ENCODE results near the gene TIMM13. TPM values are rescaled to one million over a fixed set of nuclear protein-coding genes. Genes with fewer than 3 reads are reported as not detected.

The TIMM13 gene
- total RNA-seq, 1 experiment from 2014 or later = 129 TPM

GRCh38 chr19:2411709-2412108 lies 15.7 kb downstream of the TIMM13 start:
- no peak for ATAC-seq
- Histone ChIP-seq H3K4me3 (ENCODE audit: low read length) (no peak overlapping the region), H3F3A (ENCODE audit: low read length, unreplicated experiment) (no peaks in the 10 kb centered on the region), H2AFZ (ENCODE audit: low read length) (no peak overlapping the region), H3K9ac (ENCODE audit: low read length) (no peak overlapping the region), H3K4me1 (ENCODE audit: insufficient read depth, low read length) (no peaks in the 10 kb centered on the region), H3K79me2 (ENCODE audit: low read length) (no peaks in the 10 kb centered on the region), H4K20me1 (ENCODE audit: low read length) (no peaks in the 10 kb centered on the region), H3K9me2 (replicated peaks; ENCODE audit: low read length) (no peaks in the 10 kb centered on the region), H3K27me3 (ENCODE audit: low read length) (no peaks in the 10 kb centered on the region), H3K27ac (ENCODE audit: low read length) (no peak overlapping the region), H3K9me3 (ENCODE audit: low read length) (no peaks in the 10 kb centered on the region), H3K4me2 (ENCODE audit: low read length) (no peak overlapping the region), H3K36me3 (ENCODE audit: low read depth, low read length) (no peaks in the 10 kb centered on the region)
- ChIA-PET POLR2A (ENCODE audit: unreplicated experiment) (no interaction called here), CTCF (no interaction called here)
- no peak for TF ChIP-seq CTCF (conservative IDR thresholded peaks at IDR 0.05; ENCODE audit: low read depth, low read length)
- no peak for TF ChIP-seq EZH2 (IDR thresholded peaks at IDR 0.05; ENCODE audit: low read length, unreplicated experiment)
- TF ChIP-seq EZH2phosphoT487 (IDR thresholded peaks at IDR 0.05; ENCODE audit: borderline replicate concordance, low read length) = no peak
- BruUV-seq (replicated peaks) = no TSS peak
- no peak for DNase-seq
- intact Hi-C loops (cut with micrococcal nuclease) = no loop called here

- H3F3A ChIP-seq (ENCODE audit: low read length, unreplicated experiment) = no peaks in the 10 kb centered on the region
- DNase-seq = no peak
- no peak for ATAC-seq
- ChIA-PET CTCF (no interaction called here), POLR2A (ENCODE audit: unreplicated experiment) (no interaction called here)
- no peaks in the 10 kb centered on the region for H3K4me1 ChIP-seq (ENCODE audit: insufficient read depth, low read length)
- no TSS peak for BruUV-seq (replicated peaks)
- no peaks in the 10 kb centered on the region for H3K36me3 ChIP-seq (ENCODE audit: low read depth, low read length)
- H3K27ac ChIP-seq (ENCODE audit: low read length) = no peak overlapping the region
- no peaks in the 10 kb centered on the region for H3K27me3 ChIP-seq (ENCODE audit: low read length)
- H3K4me2 ChIP-seq (ENCODE audit: low read length) = no peak overlapping the region
- no peak overlapping the region for H3K4me3 ChIP-seq (ENCODE audit: low read length)
- H3K9me2 ChIP-seq (replicated peaks; ENCODE audit: low read length) = no peaks in the 10 kb centered on the region
- H4K20me1 ChIP-seq (ENCODE audit: low read length) = no peaks in the 10 kb centered on the region
- TF ChIP-seq CTCF (conservative IDR thresholded peaks at IDR 0.05; ENCODE audit: low read depth, low read length) = no peak
- no peak for TF ChIP-seq EZH2phosphoT487 (IDR thresholded peaks at IDR 0.05; ENCODE audit: borderline replicate concordance, low read length)
- no peak for TF ChIP-seq EZH2 (IDR thresholded peaks at IDR 0.05; ENCODE audit: low read length, unreplicated experiment)
- intact Hi-C loops (cut with micrococcal nuclease) = no loop called here
- H3K9ac ChIP-seq (ENCODE audit: low read length) = no peak overlapping the region
- no peak overlapping the region for H2AFZ ChIP-seq (ENCODE audit: low read length)
- H3K9me3 ChIP-seq (ENCODE audit: low read length) = no peaks in the 10 kb centered on the region
- H3K79me2 ChIP-seq (ENCODE audit: low read length) = no peaks in the 10 kb centered on the region
Observed at GRCh38 chr19:2410023-2410422, 17.4 kb downstream of the TIMM13 start.

- TF ChIP-seq EZH2 (IDR thresholded peaks at IDR 0.05; ENCODE audit: low read length, unreplicated experiment) = no peak
- TF ChIP-seq CTCF (conservative IDR thresholded peaks at IDR 0.05; ENCODE audit: low read depth, low read length) = no peak
- TF ChIP-seq EZH2phosphoT487 (IDR thresholded peaks at IDR 0.05; ENCODE audit: borderline replicate concordance, low read length) = no peak
- Histone ChIP-seq H3K79me2 (ENCODE audit: low read length) (no peaks in the 10 kb centered on the region), H3K9me3 (ENCODE audit: low read length) (no peaks in the 10 kb centered on the region), H3K36me3 (ENCODE audit: low read depth, low read length) (no peaks in the 10 kb centered on the region), H3F3A (ENCODE audit: low read length, unreplicated experiment) (no peaks in the 10 kb centered on the region), H4K20me1 (ENCODE audit: low read length) (no peaks in the 10 kb centered on the region), H3K4me3 (ENCODE audit: low read length) (no peak overlapping the region), H3K4me1 (ENCODE audit: insufficient read depth, low read length) (no peaks in the 10 kb centered on the region), H3K9ac (ENCODE audit: low read length) (no peak overlapping the region), H3K4me2 (ENCODE audit: low read length) (no peak overlapping the region), H3K27me3 (ENCODE audit: low read length) (no peaks in the 10 kb centered on the region), H3K27ac (ENCODE audit: low read length) (no peak overlapping the region), H3K9me2 (replicated peaks; ENCODE audit: low read length) (no peaks in the 10 kb centered on the region), H2AFZ (ENCODE audit: low read length) (no peak overlapping the region)
- intact Hi-C loops (cut with micrococcal nuclease) = no loop called here
- ChIA-PET CTCF (no interaction called here), POLR2A (ENCODE audit: unreplicated experiment) (no interaction called here)
- BruUV-seq (replicated peaks) = no TSS peak
- ATAC-seq = no peak
- no peak for DNase-seq
Observed at GRCh38 chr19:2409352-2409912, 18.0 kb downstream of the TIMM13 start.

Measured in PC-3 (cell line).